ENCODE data around the gene RAB31. TPM values are rescaled to one million over a fixed set of nuclear protein-coding genes. Genes with fewer than 3 reads are reported as not detected.
A peak's percentile ranks its signal among the peaks of the same experiment; 100 is the strongest.

RAB31 gene
- total RNA-seq, 1 donor from 2014 or later = 28.1 TPM

DNA sequence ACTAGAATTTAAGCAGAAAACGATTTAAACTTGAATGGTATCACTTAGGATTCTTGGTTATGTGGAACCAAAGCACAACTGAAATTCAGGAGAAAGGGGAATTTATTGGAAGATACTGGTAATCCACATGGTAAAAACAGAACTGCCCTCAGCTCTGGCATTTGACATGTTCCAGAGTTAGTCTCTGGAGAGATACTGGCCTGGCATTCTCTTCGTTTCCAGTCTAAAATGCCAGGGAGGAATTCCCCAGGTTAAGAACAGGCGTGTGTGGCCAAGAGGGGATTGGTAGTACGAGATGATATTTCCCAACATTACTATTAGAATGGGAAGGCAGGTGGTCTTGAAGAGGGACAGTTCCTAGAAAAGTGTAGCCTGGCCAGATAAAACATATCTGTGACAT, 109.2 kb downstream of the RAB31 start:
- DNase-seq (ENCODE audit: low read depth) = no peak

DNA sequence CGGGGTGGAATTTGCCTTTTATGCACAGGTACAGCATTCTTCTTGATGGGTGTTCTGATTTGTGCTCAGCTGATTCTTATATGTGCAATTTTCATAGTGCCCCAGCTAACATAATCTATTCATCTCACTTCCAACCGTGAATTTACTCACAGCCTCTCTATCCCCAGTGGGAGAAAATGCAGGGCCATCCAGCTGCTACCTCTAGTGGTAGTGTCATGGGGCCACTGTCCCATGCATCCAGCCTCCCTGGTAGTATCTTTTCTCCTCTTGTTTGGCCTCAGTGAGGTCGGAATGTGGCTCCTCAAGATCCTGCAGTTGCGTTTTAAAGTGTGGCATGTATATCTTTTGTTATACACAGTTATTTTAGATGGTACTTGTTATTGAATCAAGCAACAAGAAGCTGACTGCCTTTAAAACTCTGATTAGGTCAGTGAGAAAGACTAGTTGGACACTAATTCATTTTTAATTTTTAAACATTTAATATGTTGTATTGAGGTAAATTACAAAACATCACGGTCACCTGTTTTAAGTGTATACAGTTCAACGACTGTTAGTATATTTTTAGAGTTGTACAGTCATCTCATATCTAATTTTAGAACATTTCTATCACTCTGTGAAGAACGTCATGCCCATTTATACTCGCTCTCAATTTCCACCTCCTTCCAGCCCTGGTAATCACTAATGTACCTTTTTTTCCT, 109.8 kb downstream of the RAB31 start:
- DNase-seq (ENCODE audit: low read depth) = no peak

DNA sequence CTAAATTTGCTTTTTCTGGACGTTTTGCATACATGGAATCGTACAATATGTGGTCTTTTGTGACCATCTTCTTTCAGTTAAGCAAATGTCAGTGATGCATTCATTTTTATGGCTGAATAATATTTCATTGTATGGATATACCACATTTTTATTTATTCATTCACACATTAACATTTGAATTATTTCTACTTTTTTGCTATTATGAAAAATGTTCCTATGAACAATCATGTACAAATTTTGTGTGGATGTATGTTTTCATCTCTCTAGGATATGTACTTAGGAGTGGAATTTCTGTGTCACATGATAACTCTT, 110.3 kb downstream of the RAB31 start:
- DNase-seq (ENCODE audit: low read depth) = no peak

DNA sequence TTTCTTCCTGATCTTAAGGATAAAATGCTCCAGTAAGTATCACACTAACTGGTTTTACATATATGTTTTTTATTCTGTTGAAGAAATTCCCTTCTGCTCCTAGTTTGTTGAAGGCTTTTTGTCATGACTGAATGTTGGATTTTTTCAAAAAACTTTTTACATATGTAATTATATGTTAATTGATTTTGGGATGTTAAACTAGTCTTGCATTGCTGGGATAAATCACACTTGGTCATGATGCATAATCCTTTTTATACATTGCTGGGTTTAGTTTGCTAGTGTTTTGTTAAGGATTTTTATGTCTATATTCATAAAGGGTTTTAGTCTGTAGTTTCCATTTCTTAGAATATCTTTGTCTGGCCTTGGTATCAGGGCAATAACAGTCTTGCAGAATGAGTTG, 112.0 kb downstream of the RAB31 start:
- DNase-seq (ENCODE audit: low read depth) = no peak

DNA sequence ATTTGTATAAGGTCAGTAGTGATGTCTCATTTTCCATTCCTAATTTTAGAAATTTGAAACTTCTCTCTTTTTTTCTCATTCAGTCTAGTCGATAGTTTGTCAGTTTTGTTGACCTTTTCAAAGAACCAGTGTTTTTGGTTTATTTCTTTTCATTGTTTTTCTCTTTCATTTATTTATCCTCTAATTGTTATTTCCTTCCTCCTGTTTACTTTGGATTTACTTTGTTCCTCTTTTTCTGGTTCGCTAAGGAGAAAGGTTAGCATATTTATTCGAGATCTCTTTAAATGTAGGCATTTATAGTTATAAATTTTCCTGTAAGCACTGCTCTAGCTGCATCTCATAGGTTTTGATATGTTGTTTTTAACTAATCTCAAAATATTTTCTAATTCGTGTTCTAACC, 112.6 kb downstream of the RAB31 start:
- no peak for DNase-seq (ENCODE audit: low read depth)

DNA sequence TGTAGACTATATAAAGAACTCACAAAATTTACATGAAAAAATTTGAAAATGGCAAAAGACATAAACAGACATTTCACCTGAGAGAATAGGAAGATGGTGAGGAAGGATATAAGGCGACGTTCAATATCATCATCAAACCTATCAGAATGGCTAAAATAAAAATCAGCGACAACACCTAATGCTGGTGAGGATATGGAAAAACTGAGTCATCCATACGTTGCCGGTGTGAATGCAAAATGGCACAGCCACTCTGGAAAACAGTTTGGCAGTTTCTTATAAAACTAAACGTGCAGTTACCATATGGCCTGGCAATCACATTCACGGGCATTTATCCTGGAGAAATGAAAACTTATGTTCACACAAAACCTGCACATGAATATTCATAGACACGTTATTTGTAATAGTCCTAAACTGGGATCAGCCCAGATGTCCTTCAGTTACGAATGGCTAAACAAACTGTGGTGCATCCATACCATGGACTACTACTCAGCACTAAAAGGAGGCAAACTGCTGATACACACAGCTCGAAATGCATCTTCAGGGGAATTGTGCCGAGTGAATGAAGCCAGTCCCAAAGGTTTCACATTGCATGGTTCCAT, 114.6 kb downstream of the RAB31 start:
- DNase-seq (ENCODE audit: low read depth) = no peak

DNA sequence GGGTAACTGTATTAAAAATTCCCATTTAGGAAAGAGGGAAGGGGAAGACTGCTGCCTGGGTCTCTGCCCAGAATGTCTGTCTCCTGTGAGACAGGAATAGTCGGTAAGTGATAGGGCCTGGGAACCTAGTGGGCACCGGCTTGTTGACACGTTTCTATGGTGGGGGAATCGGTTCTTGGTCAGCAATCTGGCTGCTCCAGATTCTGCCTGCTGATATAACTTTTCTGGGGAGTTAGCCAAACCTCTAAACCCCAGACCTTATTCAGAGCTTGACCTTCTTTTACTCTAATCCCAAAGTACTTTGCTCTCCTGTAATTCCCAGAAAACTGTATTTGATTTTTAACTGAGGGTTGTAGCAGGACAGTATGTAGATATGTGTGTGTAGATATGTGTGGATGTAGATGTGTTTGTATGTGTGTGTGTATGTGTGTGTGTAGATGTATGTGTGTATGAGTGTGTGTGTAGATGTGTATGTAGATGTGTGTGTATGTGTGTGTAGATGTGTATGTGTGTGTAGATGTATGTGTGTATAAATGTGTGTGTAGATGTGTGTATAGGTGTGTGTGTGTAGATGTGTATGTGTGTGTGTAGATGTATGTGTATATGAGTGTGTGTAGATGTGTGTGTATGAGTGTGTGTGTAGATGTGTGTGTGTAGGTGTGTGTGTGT, 115.8 kb downstream of the RAB31 start:
- DNase-seq (ENCODE audit: low read depth) = peak; percentile 37

DNA sequence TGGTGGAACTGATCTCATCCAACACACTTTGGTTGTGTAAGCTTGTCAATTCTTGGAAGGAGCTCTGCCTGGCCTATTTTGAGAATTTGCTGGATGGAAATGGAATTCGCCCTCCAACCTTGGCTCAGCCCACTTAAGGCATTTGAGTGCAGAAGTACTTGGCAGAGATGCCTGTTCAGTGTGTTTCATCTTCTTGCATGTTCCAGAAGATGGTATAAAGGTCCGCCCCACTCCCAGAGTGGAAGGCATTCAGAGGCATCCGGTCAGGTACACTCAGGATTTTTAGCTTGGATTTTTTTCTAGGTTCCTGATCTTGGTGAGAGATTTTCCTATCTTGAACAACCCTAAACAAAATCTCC, 116.4 kb downstream of the RAB31 start:
- peak; percentile 80 for DNase-seq (ENCODE audit: low read depth)

DNA sequence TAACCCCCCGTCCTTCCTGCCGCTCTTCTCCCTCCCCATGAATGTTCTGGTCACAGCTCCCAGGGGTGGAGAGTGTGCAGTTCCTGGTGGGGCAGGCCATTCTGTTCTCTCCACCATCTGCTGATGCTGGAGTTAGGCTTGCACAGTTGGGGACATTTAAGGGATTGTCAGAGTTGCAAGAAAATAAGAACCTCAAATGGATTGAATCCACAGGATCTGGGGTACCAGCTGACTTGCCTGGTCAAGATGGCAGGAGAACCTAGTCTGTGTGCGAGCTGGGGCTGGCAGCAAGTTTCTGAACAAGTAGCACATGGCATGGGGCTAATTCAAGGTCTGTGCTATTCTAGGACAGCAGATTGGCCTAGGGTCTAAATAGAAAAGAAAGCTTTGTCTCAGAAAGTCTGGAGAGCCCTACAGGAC, 116.9 kb downstream of the RAB31 start:
- no peak for DNase-seq (ENCODE audit: low read depth)

DNA sequence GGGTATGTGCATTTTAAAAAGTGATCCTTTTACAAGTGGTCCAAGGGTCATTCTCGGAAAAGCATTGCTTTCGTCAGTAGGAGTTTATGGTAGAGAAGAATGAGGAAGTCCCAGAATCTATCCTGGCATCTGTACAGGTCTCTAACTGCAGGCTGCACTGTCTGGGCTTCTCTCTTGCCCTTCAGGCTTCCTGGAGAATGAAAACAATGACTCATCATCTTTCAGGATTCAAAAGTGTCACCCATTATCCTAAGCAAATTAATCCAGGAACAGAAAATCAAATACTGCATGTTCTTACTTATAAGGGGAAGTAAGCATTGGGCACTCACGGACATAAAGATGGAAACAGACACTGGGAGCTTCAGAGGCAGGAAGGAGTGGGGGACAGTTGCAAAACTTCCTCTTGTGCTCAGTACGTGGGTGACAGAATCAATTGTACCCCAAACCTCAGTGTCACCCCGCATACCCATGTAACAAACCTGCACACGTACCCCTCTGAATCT, 117.5 kb downstream of the RAB31 start:
- DNase-seq (ENCODE audit: low read depth) = peak; percentile 96

DNA sequence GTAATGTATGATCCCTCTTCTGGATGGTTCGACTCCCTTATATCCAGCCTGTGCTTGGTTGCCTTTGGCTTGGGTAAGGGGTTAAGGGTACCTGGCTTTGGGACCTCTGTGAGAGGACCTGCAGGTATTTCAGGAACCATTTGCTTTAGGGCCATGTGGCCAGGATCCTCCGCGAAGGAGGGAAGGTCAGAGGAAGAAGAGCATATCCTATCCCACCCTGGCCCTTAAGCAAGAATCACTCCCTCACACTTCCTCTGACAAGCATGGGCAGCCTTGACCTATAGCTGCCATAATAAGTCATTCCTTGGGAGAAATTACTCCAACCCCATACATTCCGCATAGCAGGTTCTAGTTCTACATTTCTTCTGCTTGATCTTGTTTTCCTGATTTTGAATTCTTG, 118.6 kb downstream of the RAB31 start:
- no peak for DNase-seq (ENCODE audit: low read depth)

DNA sequence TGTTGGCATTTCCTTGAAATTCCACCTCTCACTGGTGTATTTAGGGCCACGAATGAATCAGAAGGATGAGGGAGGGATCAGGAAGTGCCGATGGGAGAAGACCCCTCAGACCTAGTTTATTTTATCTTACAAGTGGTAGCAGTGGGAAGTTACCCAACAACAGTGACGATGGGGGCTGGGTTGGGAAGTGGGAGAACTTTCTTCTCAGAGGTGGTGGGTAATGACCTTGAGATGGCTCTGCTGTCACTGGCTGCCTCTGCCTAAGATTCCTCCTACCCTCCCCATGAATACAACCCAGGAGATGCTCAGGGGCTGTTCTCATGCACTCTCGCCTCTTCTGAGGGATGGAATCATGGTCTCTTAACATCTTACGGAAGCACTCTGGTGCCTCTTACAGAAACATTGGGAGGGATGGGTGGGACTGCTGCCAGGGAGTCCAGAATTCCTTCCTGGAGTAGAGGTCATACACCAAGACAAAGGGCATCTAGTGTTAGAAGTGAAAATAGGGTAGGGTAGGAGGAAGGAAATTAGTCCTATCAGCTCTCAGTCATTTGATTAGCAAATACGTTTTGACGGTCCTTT, 119.2 kb downstream of the RAB31 start:
- no peak for DNase-seq (ENCODE audit: low read depth)

DNA sequence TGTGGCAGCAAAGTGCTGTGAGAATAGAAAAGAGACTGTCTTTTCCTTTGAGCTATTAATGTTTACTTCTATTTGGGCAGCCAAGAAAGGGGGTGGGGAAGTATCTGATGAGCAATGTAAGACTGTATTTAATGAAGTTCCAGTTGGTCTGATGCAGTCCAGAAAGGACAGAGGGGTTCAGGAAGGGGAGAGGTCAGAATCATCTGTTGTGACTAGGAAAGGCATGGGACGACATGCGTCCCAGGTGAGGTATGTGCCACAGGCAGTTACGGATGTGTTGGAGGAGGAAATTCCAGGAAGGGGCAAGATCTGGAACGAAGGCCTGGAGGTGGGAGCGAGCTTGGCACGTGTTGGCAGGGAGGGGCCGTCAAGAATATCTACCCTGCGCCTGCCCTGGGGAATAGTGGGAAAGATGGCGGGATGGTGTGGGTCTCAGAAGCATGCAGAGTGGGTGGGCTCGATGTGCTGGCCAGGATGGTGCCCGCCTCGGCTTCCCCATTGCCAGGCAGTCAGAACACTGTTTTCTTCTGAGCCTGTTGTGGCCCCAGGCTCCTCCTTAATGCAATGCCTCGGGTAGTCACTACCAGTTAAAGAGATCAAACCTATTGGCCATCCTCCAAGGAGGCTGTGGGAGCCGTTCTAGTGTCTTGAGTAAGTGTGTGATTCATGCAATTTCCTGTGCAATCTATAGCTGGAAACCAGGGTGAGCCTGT, 119.8 kb downstream of the RAB31 start:
- DNase-seq (ENCODE audit: low read depth) = peak; percentile 96

DNA sequence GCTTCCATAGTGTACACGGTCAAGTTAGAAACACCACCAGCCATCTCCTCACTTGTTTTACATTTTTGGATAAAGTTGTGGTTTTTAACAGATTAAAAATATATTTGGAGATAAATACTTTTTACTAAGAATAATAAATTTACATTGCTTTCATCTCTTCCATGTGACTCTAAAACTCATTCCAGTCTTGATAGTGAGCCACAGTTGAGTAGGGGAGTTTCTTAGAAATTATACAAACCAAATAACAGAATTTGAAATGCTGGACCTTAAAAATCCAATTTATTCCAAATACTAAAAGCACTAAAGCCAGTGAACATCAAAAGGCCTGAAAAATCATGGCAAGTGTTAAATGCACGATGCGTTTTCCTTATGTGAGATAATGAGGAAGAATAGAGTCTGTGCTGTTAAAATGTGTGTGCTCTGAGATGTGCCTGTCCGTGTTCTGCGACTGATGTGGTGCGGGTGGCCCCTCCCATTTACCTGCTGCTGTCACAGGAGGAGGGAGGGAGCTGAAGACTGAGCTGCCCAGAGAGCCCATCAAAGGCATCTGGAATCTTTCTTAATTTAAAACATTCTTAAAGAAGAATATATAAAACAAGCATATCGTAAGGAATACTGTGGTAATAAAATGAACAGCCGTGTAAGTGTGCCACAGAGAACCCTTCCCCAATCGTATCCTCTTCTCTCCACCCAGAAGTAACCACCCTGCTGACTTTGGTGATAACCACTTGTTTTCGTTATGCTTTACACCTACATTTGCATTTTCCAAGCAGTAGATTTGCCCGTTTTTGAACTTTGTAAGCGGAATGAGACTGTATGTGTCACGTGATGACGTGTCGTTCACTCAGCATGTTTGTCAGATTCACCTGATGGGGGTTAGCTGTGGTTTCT, 120.7 kb downstream of the RAB31 start:
- no peak for DNase-seq (ENCODE audit: low read depth)

DNA sequence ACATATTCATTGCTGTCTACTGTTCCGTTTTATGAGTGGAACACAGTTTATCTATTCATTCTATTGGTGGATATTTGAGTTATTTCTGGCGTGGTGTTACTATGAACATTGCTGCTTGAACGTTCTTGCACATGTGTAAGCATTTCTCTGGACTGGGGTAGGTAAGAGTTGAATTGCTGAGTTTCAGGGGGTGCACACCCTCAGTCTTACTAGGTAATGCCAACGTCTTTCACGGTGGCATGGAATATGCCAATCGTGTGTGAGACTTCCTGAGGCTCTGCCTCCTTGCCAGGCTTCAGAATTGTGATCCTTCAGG, 121.3 kb downstream of the RAB31 start:
- DNase-seq (ENCODE audit: low read depth) = no peak

DNA sequence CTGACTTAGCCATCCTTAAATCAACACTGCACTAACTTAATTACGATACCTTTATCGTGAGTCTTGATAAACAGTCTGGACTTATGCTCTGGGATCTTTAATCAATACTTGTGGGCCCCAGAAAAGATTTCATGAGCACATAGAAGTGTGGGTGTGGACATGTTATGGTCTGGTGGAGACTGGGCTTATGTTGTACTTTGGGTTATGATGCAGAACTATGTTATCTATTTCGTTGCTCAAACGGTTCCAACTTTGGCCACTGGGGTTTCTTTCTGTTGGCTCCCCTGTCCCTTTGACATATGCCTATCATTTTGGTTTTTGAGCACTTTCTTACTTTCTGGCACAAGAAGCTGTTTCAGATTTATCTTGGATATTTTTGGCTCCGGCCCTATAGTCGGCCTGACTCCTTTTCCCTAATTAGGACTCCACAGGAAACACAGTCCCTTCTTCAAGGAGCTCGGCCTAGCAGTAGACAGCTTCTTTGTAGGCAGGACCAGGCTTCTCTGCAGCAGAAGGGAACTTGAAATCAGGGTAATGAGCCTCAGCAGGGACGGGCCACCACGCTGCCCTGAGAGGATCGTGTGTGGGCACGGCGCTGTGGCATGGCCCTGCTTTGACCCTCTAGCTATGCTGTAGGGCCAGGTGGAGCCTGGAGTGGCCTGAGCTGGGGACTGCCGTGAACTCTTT, 123.1 kb downstream of the RAB31 start:
- DNase-seq (ENCODE audit: low read depth) = no peak

DNA sequence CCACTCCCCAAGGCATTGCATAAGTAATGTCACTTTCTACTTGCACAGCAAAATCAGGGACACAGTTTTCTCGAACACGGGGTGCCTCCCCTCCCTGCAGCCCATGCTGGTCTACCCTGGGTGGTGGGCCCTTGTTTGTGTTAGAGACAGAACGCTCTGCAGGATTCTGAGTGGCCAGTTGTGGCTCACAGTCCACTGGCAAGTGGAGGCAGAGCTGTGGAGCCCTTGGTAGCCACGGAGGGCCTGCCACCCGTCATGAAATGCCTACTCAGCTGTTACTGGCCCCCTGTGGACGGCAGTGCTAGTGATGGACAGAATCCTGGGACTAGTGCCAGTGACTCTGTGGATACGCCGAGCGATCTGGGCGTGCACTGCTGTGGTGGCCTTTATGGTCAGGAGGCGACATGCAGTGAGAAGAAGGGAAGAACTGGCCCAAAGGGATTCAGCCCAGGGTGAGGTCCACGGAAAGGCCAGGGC, 123.7 kb downstream of the RAB31 start:
- DNase-seq (ENCODE audit: low read depth) = no peak

DNA sequence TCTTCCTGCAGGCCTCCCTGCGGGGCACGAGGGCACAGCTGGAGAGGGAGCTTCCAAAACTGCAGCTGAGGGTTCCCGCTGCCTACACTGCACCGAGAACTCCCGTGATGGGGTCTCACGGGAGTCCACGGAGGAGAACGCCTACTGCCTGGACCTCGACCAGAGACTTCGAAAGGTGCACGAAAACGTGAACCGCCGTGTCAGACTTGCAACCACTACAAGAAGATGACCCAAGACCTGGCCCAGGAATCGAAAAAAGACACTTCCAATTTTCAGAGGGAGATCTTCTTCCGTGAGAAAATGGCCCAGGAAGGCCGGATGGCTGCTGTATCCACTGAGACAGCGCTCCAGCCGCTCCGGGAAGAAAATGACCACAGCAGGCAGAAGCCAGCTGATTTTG, 124.8 kb downstream of the RAB31 start:
- no peak for DNase-seq (ENCODE audit: low read depth)

DNA sequence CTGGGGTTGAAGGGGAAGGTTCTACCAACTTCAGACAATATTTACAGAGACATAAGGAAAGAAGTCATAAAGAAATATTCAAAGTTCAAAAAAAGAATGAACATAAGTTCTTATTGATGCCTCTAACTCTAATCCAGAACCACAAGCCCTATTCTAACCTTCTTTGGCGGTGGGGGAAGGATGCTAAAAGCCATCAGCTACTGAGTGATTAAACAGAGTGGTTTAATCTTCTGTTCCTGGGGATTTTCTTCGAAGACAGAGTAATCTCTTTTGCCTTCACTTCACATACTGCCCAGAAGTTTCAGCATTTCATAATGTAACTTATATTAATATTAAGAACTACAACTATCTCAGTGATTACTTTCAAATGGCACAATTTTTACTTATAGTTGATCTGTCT, 126.5 kb downstream of the RAB31 start:
- no peak for DNase-seq (ENCODE audit: low read depth)

DNA sequence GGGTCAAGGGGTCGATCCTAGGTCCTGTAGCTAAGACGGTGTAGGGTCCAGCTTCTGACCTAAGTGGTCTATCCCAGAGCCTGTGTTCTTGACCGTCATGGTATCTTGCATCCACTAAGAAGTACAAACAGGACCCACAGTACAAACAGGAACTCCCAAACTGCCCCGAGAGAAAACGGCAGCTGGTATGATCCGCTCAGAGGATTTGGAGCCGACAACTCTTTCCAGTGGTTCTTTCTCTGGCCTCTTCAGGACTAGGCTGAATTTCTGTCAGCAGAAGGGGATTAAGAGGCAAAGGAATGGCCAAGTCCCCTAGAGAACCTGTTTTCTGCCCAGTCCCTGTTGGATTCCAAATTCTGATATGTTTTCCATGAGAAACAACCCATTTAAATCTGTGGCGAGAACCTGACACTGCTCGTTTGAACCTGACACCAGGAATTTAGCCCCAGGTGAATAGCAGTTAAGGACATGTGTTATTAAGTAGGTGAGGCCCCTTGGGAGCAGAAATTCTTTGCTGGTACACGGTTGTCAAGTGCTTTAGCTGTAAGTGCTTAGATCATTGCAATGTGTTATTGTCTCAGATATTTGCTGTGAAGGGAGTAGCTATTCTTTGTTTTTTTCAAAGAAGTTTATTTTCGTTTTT, 127.1 kb downstream of the RAB31 start:
- DNase-seq (ENCODE audit: low read depth) = peak; percentile 89
